SHP77 treated with DMSO at 0.1 percent for 48 hours (cell line): Measurements from ENCODE around the gene SFR1.
"Not testable (repeated sequence)": the region's sequence is repeated elsewhere in the genome, so short reads cannot be mapped to it uniquely, and the experiment has no call there.

Source experiments
- DNase-seq: peaks from one replicate; lab custom pipeline; 2025; lab: John Stamatoyannopoulos, UW

SFR1 gene

GRCh38 chr10:104174136-104174535 is 52.2 kb downstream of the SFR1 start:
- not testable (repeated sequence) for DNase-seq
